Measurements from ENCODE around the gene C3orf22.
"Not testable (repeated sequence)": the region's sequence is repeated elsewhere in the genome, so short reads cannot be mapped to it uniquely, and the experiment has no call there.

The C3orf22 gene

GRCh38 chr3:126543457-126544061, 15.2 kb downstream of the C3orf22 start:
- DNase-seq (ENCODE audit: low read depth in 3 of 3), result no peak

GRCh38 chr3:126542340-126543241, 16.1 kb downstream of the C3orf22 start:
- DNase-seq (ENCODE audit: low read depth in 3 of 3), result no peak

- no peak for DNase-seq (ENCODE audit: low read depth in 3 of 3)
These were observed 16.9 kb downstream of the C3orf22 start for GRCh38 chr3:126541628-126542339.

GRCh38 chr3:126540951-126541627, 17.6 kb downstream of the C3orf22 start:
- no peak for DNase-seq (ENCODE audit: low read depth in 3 of 3)

GRCh38 chr3:126540342-126540849, 18.3 kb downstream of the C3orf22 start:
- DNase-seq (ENCODE audit: low read depth in 3 of 3), result no peak

- no peak for DNase-seq (ENCODE audit: low read depth in 3 of 3)
These were observed 19.0 kb downstream of the C3orf22 start for GRCh38 chr3:126539558-126540250.

- no peak for DNase-seq (ENCODE audit: low read depth in 3 of 3)
These were observed 19.8 kb downstream of the C3orf22 start for GRCh38 chr3:126538966-126539365.

GRCh38 chr3:126538316-126538715, 20.4 kb downstream of the C3orf22 start:
- no peak for DNase-seq (ENCODE audit: low read depth in 3 of 3)

- DNase-seq (ENCODE audit: low read depth in 3 of 3), result no peak
These were observed 20.9 kb downstream of the C3orf22 start for GRCh38 chr3:126537730-126538281.

- no peak for DNase-seq (ENCODE audit: low read depth in 3 of 3)
These were observed 21.5 kb downstream of the C3orf22 start for GRCh38 chr3:126537116-126537729.

- no peak for DNase-seq (ENCODE audit: low read depth in 3 of 3)
These were observed 22.6 kb downstream of the C3orf22 start for GRCh38 chr3:126536126-126536525.

GRCh38 chr3:126535636-126536035, 23.1 kb downstream of the C3orf22 start:
- no peak for DNase-seq (ENCODE audit: low read depth in 3 of 3)

GRCh38 chr3:126534716-126535115, 24.0 kb downstream of the C3orf22 start:
- not testable (repeated sequence) for DNase-seq (ENCODE audit: low read depth in 3 of 3)

GRCh38 chr3:126533506-126533905, 25.2 kb downstream of the C3orf22 start:
- DNase-seq (ENCODE audit: low read depth in 3 of 3), result no peak

GRCh38 chr3:126531051-126531330, 27.7 kb downstream of the C3orf22 start:
- DNase-seq (ENCODE audit: low read depth in 3 of 3), result no peak

- no peak for DNase-seq (ENCODE audit: low read depth in 3 of 3)
These were observed 28.3 kb downstream of the C3orf22 start for GRCh38 chr3:126530171-126531050.

- DNase-seq (ENCODE audit: low read depth in 3 of 3), result no peak
These were observed 29.1 kb downstream of the C3orf22 start for GRCh38 chr3:126529585-126530170.

- DNase-seq (ENCODE audit: low read depth in 3 of 3), result no peak
These were observed 29.8 kb downstream of the C3orf22 start for GRCh38 chr3:126528800-126529541.

GRCh38 chr3:126528419-126528799, 30.3 kb downstream of the C3orf22 start:
- DNase-seq (ENCODE audit: low read depth in 3 of 3), result no peak

Data from stimulated activated CD4-positive, alpha-beta T cell treated with anti-CD3 and anti-CD28 coated beads, TNF-alpha, amount 100 ng/mL, for 24 hours (primary cell).